HepG2 (cell line): Measurements from ENCODE around the gene CCDC33. TPM values are rescaled to one million over a fixed set of nuclear protein-coding genes. Genes with fewer than 3 reads are reported as not detected.
A peak's percentile ranks its signal among the peaks of the same experiment; 100 is the strongest.

Source experiments
- ATAC-seq: fragments of 200-7000 bp; cut with Tn5 transposase; 3 replicates; pipeline ENCODE4 v1.9.1; 2020; ENCODE audit warnings: mild to moderate bottlenecking, moderate library complexity
- BruUV-seq: library from RNA; stranded (reverse); fragments of 400-500 nt; replicated peaks from 2 replicates; lab custom pipeline; 2021; lab: Mats Ljungman, UMichigan
- CTCF ChIA-PET: fragments of 300-600 bp; formaldehyde crosslinking; extraction: SDS; loops from one replicate; lab custom pipeline; 2021; ENCODE audit warnings: low total read pairs, inconsistent platforms, low intra/inter-chr PET ratio; lab: Yijun Ruan, JAX
- POLR2A ChIA-PET: fragments of 350-600 bp; sonication (Branson Sonifier 250); formaldehyde crosslinking; loops from one replicate; lab custom pipeline; 2020; ENCODE audit warnings: antibody characterized with exemption, inconsistent platforms; lab: Yijun Ruan, JAX
- DNase-seq: peaks from one replicate; pipeline ENCODE4 v3.0.0-alpha.2; 2015; ENCODE audit warnings: low spot score
- FAIRE-seq: peaks from 3 replicates; lab custom pipeline; 2011; peaks lifted over from hg19 to GRCh38; lab: Jason Lieb, UNC
- H2AFZ ChIP-seq: one replicate; pipeline ENCODE4 v1.6.1; 2011; ENCODE audit warnings: low read length, inconsistent platforms
- H3K27ac ChIP-seq: fragments of 300-600 bp; 3 replicates; pipeline ENCODE4 v1.8.0; 2011; ENCODE audit warnings: mixed run types, mild to moderate bottlenecking, mixed read lengths, low read length, inconsistent platforms; ENCODE audit not compliant: insufficient read depth; ENCODE audit errors: extremely low read length
- H3K27me3 ChIP-seq, 2 experiments: fragments of 200-600 bp in 1 of 2; 2 replicates in 1 of 2; 3 replicates in 1 of 2; pipeline versions ENCODE4 v1.6.0 to v1.8.0; 2011; ENCODE audit warnings: low read length in 2 of 2, mild to moderate bottlenecking in 2 of 2, moderate library complexity in 2 of 2, inconsistent platforms in 1 of 2; ENCODE audit not compliant: insufficient read depth in 2 of 2, control insufficient read depth in 1 of 2
- H3K36me3 ChIP-seq, 2 experiments: fragments of 200-600 bp in 1 of 2; replicated peaks in 1 of 2; 2 replicates in 1 of 2; 3 replicates in 1 of 2; pipeline versions ENCODE4 v1.5.1 to v1.8.0; 2011; ENCODE audit warnings: low read length in 2 of 2, inconsistent platforms in 1 of 2; ENCODE audit not compliant: insufficient read depth in 2 of 2, control insufficient read depth in 1 of 2
- H3K4me1 ChIP-seq: 2 replicates; pipeline ENCODE4 v1.5.1; 2012; ENCODE audit warnings: low read length, inconsistent platforms; ENCODE audit not compliant: insufficient read depth
- H3K4me2 ChIP-seq: 2 replicates; pipeline ENCODE4 v1.6.0; 2011; ENCODE audit warnings: low read depth, low read length, inconsistent platforms
- H3K4me3 ChIP-seq, 3 experiments: fragments of 200-600 bp in 1 of 3; sonication (generic), shearing (Covaris generic) in 1 of 3; replicated peaks in 1 of 3; 2 replicates each; pipeline ENCODE4 v1.5.1; 2011 to 2016; ENCODE audit warnings: low read length in 3 of 3, inconsistent platforms in 2 of 3, low read depth in 2 of 3, mild to moderate bottlenecking in 2 of 3, control low read depth in 1 of 3, mixed read lengths in 1 of 3; ENCODE audit not compliant: insufficient read depth in 1 of 3
- H3K79me2 ChIP-seq: one replicate; pipeline ENCODE4 v1.6.1; 2011; ENCODE audit warnings: low read length, inconsistent platforms; ENCODE audit not compliant: insufficient read depth
- H3K9ac ChIP-seq: 2 replicates; pipeline ENCODE4 v1.6.0; 2011; ENCODE audit warnings: mild to moderate bottlenecking, low read depth, low read length, inconsistent platforms; ENCODE audit not compliant: insufficient read depth
- H3K9me3 ChIP-seq: 2 replicates; pipeline ENCODE4 v1.5.1; 2012; ENCODE audit warnings: mild to moderate bottlenecking, low read length
- H4K20me1 ChIP-seq: 2 replicates; pipeline ENCODE4 v1.6.0; 2011; ENCODE audit warnings: inconsistent platforms, mild to moderate bottlenecking, low read length, moderate library complexity; ENCODE audit not compliant: insufficient read depth
- ARID2 ChIP-seq: sonication (generic); formaldehyde crosslinking; IDR thresholded peaks from 2 replicates; pipeline ENCODE4 v1.8.1; 2022; ENCODE audit warnings: mild to moderate bottlenecking, missing genetic modification reagents, borderline replicate concordance
- HDAC6 ChIP-seq: fragments of 200-600 bp; sonication (generic); IDR thresholded peaks from 2 replicates; pipeline ENCODE4 v1.7.0; 2017; ENCODE audit warnings: mild to moderate bottlenecking, antibody characterized with exemption, low read length, low read depth
- SMARCE1 ChIP-seq: fragments of 450-650 bp; IDR thresholded peaks from 2 replicates; pipeline ENCODE4 v1.6.1; 2017; ENCODE audit warnings: borderline replicate concordance
- TBP ChIP-seq: sonication (generic); formaldehyde crosslinking; IDR thresholded peaks from 2 replicates; pipeline ENCODE4 v1.5.0; 2020; ENCODE audit warnings: missing genetic modification reagents
- TEAD2 ChIP-seq: sonication (generic); formaldehyde crosslinking; IDR thresholded peaks from 2 replicates; pipeline ENCODE4 v1.9.0; 2021; ENCODE audit warnings: missing genetic modification reagents
- ZNF589 ChIP-seq: sonication (generic); formaldehyde crosslinking; conservative IDR thresholded peaks from 2 replicates; pipeline ENCODE4 v1.8.0; 2022; ENCODE audit warnings: mild to moderate bottlenecking, moderate library complexity, missing genetic modification reagents
- WGBS: methylation state at CpG from one replicate; pipeline ENCODE4 v1.1.6; 2017; ENCODE audit warnings: low lambda C conversion rate; 5-methylcytosine and 5-hydroxymethylcytosine counted together
- in situ Hi-C: cut with HindIII; loops from 2 replicates; pipeline ENCODE4 v1.10.0; 2017; ENCODE audit warnings: low pct_unique_long_range_greater_than_20kb; ENCODE audit not compliant: extremely low pct_ligation_motif_present
- intact Hi-C: fragments of 100-400 bp; cut with micrococcal nuclease; formaldehyde crosslinking; loops from one replicate; pipeline ENCODE4 v1.10.0; 2022; ENCODE audit not compliant: unreplicated experiment
- polyA plus RNA-seq, 8 experiments: library from polyadenylated mRNA; depleted of rRNA in 3 of 8; stranded (reverse) in 7 of 8; unstranded in 1 of 8; fragments of >200 nt; fragmentation: Illumina TruSeq in 4 of 8; extraction: Trizol in 4 of 8; gene quantifications; 2 replicates each; pipeline versions ENCODE4 v1.2.1 to v1.2.3, GENCODE V29; 2011 to 2016; ENCODE audit warnings: low read depth in 4 of 8, missing spikeins in 1 of 8, mixed read lengths in 1 of 8; ENCODE audit not compliant: insufficient read depth in 1 of 8
- total RNA-seq, 5 experiments: library from RNA; depleted of rRNA; stranded (reverse); fragments of >200 nt; fragmentation: Illumina TruSeq; extraction: Trizol; gene quantifications; 2 replicates each; pipeline ENCODE4 v1.2.3, GENCODE V29; 2016; ENCODE audit warnings: low read depth in 1 of 5
- TF ChIP-seq, protein P1 (sequence below): sonication (generic); formaldehyde crosslinking; IDR thresholded peaks from 2 replicates; pipeline ENCODE4 v1.5.0; 2020; ENCODE audit warnings: mild to moderate bottlenecking, missing genetic modification reagents
- TF ChIP-seq, protein P2 (sequence below): sonication (generic); formaldehyde crosslinking; IDR thresholded peaks from 2 replicates; pipeline ENCODE4 v1.8.1; 2023; ENCODE audit warnings: mild to moderate bottlenecking, missing genetic modification reagents

Gene CCDC33
- total and polyA plus RNA-seq, 2 of the 13 experiments (the other 11 are each of a cell fraction or from before 2014, with no cell fraction given) = 0.30 TPM; not detected in 1

DNA sequence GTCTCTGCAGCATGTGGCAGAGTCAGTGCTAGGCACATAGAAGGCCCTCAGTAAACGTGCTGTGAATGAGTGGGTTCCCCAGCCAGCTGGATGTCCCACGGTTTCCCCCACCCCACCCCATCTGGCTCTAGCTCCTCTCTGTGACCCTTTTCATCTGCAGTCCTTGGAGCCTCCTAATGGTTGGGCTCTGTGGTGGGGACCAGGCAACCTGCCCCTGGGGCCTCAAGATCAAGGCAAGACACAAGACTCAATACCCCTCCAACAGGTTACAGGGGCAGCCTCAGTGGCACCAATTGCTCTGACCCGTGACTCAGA is 148.4 kb downstream of the CCDC33 start:
- 86% methylated on average over 1 of the region's 3 CpGs for WGBS
- intact Hi-C loops (loop anchor here (2.0 kb wide), 1 partner anchor 76 kb away; the partner anchor contains the start of gene UBL7), in situ Hi-C loops (loop anchor here (5.0 kb wide), 1 partner anchor 103 kb away; no protein-coding TSS in a partner anchor)
- ATAC-seq = no peak
- H3K79me2 ChIP-seq = no peaks in the 10 kb centered on the region
- H3K27ac ChIP-seq = no peak overlapping the region
- no peaks in the 10 kb centered on the region for H3K9me3 ChIP-seq
- no peak overlapping the region for H3K9ac ChIP-seq
- 0 out of 2 replicates have a peak overlapping the region, but pooled peaks have one; percentile 70 for H3K4me2 ChIP-seq
- POLR2A ChIA-PET = interaction anchor here (1.1 to 8.8 kb wide), 9 partner anchors 9 to 77 kb away, joined by 3 to 124 read pairs (median 6); partner anchors contain the start of genes SEMA7A and UBL7
- peaks cover 83% of the 10 kb centered on the region for H3K4me1 ChIP-seq
- H4K20me1 ChIP-seq = no peaks in the 10 kb centered on the region
- peaks cover 3 to 11% of the 10 kb centered on the region in 2 experiments; a peak in 3 of 5 replicates for H3K27me3 ChIP-seq
- DNase-seq = no peak
- H2AFZ ChIP-seq = no peak overlapping the region
- BruUV-seq = no TSS peak
- CTCF ChIA-PET = interaction anchor here (3.5 kb wide), 1 partner anchor 55 kb away, joined by 77 read pairs; no protein-coding TSS in a partner anchor
- no peaks in the 10 kb centered on the region for H3K36me3 ChIP-seq
- no peak for FAIRE-seq
- TF ChIP-seq, protein P1, sequence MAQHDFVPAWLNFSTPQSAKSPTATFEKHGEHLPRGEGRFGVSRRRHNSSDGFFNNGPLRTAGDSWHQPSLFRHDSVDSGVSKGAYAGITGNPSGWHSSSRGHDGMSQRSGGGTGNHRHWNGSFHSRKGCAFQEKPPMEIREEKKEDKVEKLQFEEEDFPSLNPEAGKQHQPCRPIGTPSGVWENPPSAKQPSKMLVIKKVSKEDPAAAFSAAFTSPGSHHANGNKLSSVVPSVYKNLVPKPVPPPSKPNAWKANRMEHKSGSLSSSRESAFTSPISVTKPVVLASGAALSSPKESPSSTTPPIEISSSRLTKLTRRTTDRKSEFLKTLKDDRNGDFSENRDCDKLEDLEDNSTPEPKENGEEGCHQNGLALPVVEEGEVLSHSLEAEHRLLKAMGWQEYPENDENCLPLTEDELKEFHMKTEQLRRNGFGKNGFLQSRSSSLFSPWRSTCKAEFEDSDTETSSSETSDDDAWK (CRISPR knock-in tag) = no peak
- TF ChIP-seq TBP (CRISPR knock-in tag) (no peak), ARID2 (CRISPR knock-in tag) (no peak), TEAD2 (CRISPR knock-in tag) (no peak), SMARCE1 (no peak), HDAC6 (no peak), ZNF589 (no peak)
- TF ChIP-seq, protein P2, sequence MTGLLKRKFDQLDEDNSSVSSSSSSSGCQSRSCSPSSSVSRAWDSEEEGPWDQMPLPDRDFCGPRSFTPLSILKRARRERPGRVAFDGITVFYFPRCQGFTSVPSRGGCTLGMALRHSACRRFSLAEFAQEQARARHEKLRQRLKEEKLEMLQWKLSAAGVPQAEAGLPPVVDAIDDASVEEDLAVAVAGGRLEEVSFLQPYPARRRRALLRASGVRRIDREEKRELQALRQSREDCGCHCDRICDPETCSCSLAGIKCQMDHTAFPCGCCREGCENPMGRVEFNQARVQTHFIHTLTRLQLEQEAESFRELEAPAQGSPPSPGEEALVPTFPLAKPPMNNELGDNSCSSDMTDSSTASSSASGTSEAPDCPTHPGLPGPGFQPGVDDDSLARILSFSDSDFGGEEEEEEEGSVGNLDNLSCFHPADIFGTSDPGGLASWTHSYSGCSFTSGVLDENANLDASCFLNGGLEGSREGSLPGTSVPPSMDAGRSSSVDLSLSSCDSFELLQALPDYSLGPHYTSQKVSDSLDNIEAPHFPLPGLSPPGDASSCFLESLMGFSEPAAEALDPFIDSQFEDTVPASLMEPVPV (CRISPR knock-in tag) = no peak
- no peak overlapping the region for H3K4me3 ChIP-seq
